HUES48 (cell line): Measurements from ENCODE around the gene THUMPD1.
"Not testable (repeated sequence)": the region's sequence is repeated elsewhere in the genome, so short reads cannot be mapped to it uniquely, and the experiment has no call there.

ENCODE experiments used
- H3K27ac ChIP-seq: one replicate; pipeline ENCODE4 v1.7.0; 2013; ENCODE audit warnings: low read depth, low read length, inconsistent platforms
- H3K27me3 ChIP-seq: 2 replicates; pipeline ENCODE4 v1.6.1; 2013; ENCODE audit warnings: mild to moderate bottlenecking, low read length; ENCODE audit not compliant: control insufficient read depth, insufficient read depth
- H3K36me3 ChIP-seq: 2 replicates; pipeline ENCODE4 v1.6.1; 2013; ENCODE audit warnings: low read length; ENCODE audit not compliant: control insufficient read depth, insufficient read depth
- H3K4me1 ChIP-seq: 2 replicates; pipeline ENCODE4 v1.6.1; 2013; ENCODE audit warnings: mild to moderate bottlenecking, low read length; ENCODE audit not compliant: control insufficient read depth, insufficient read depth
- H3K4me3 ChIP-seq: 2 replicates; pipeline ENCODE4 v1.5.1; 2013; ENCODE audit warnings: mild to moderate bottlenecking, low read depth, low read length
- H3K9ac ChIP-seq: 2 replicates; pipeline ENCODE4 v1.6.1; 2013; ENCODE audit warnings: mild to moderate bottlenecking, low read depth, low read length, moderate library complexity
- H3K9me3 ChIP-seq: 2 replicates; pipeline ENCODE4 v1.6.1; 2013; ENCODE audit warnings: low read length; ENCODE audit not compliant: control insufficient read depth, insufficient read depth

THUMPD1 gene

GRCh38 chr16:20727181-20727580, 14.4 kb downstream of the THUMPD1 start:
- H3K9ac ChIP-seq = no peak overlapping the region
- H3K4me3 ChIP-seq = no peak overlapping the region
- no peaks in the 10 kb centered on the region for H3K9me3 ChIP-seq
- no peaks in the 10 kb centered on the region for H3K27me3 ChIP-seq
- H3K27ac ChIP-seq = no peak overlapping the region
- H3K4me1 ChIP-seq = no peaks in the 10 kb centered on the region
- H3K36me3 ChIP-seq = no peaks in the 10 kb centered on the region

GRCh38 chr16:20726661-20727060, 15.0 kb downstream of the THUMPD1 start:
- H3K4me3 ChIP-seq = no peak overlapping the region
- no peak overlapping the region for H3K27ac ChIP-seq
- no peaks in the 10 kb centered on the region for H3K9me3 ChIP-seq
- H3K4me1 ChIP-seq = no peaks in the 10 kb centered on the region
- H3K27me3 ChIP-seq = no peaks in the 10 kb centered on the region
- H3K36me3 ChIP-seq = no peaks in the 10 kb centered on the region
- no peak overlapping the region for H3K9ac ChIP-seq

GRCh38 chr16:20720251-20720650, 21.4 kb downstream of the THUMPD1 start:
- H3K9ac ChIP-seq = no peak overlapping the region
- H3K27me3 ChIP-seq = no peaks in the 10 kb centered on the region
- no peak overlapping the region for H3K27ac ChIP-seq
- no peaks in the 10 kb centered on the region for H3K36me3 ChIP-seq
- no peaks in the 10 kb centered on the region for H3K4me1 ChIP-seq
- no peaks in the 10 kb centered on the region for H3K9me3 ChIP-seq
- H3K4me3 ChIP-seq = no peak overlapping the region

- not testable (repeated sequence) for H3K36me3 ChIP-seq, H3K9ac ChIP-seq, H3K4me3 ChIP-seq, H3K4me1 ChIP-seq, H3K27me3 ChIP-seq, H3K27ac ChIP-seq, H3K9me3 ChIP-seq
Observed at GRCh38 chr16:20717718-20718117, 23.9 kb downstream of the THUMPD1 start.

- Histone ChIP-seq H3K27me3 (no peaks in the 10 kb centered on the region), H3K4me1 (no peaks in the 10 kb centered on the region), H3K27ac (no peak overlapping the region), H3K4me3 (no peak overlapping the region), H3K36me3 (no peaks in the 10 kb centered on the region), H3K9me3 (no peaks in the 10 kb centered on the region), H3K9ac (no peak overlapping the region)
Observed at GRCh38 chr16:20711277-20711911, 30.2 kb downstream of the THUMPD1 start.

- not testable (repeated sequence) for H3K4me1 ChIP-seq, H3K36me3 ChIP-seq, H3K9ac ChIP-seq, H3K27me3 ChIP-seq, H3K27ac ChIP-seq, H3K4me3 ChIP-seq, H3K9me3 ChIP-seq
Observed at GRCh38 chr16:20708129-20708528, 33.5 kb downstream of the THUMPD1 start.

- H3K27ac ChIP-seq = no peak overlapping the region
- no peaks in the 10 kb centered on the region for H3K4me1 ChIP-seq
- no peak overlapping the region for H3K4me3 ChIP-seq
- H3K36me3 ChIP-seq = no peaks in the 10 kb centered on the region
- H3K9me3 ChIP-seq = no peaks in the 10 kb centered on the region
- no peak overlapping the region for H3K9ac ChIP-seq
- no peaks in the 10 kb centered on the region for H3K27me3 ChIP-seq
Observed at GRCh38 chr16:20707461-20707860, 34.2 kb downstream of the THUMPD1 start.

GRCh38 chr16:20705972-20706371, 35.6 kb downstream of the THUMPD1 start:
- not testable (repeated sequence) for H3K9ac ChIP-seq, H3K4me3 ChIP-seq, H3K9me3 ChIP-seq, H3K36me3 ChIP-seq, H3K27me3 ChIP-seq, H3K27ac ChIP-seq, H3K4me1 ChIP-seq

- H3K27ac ChIP-seq = no peak overlapping the region
- no peak overlapping the region for H3K9ac ChIP-seq
- H3K27me3 ChIP-seq = no peaks in the 10 kb centered on the region
- H3K9me3 ChIP-seq = no peaks in the 10 kb centered on the region
- no peaks in the 10 kb centered on the region for H3K4me1 ChIP-seq
- no peak overlapping the region for H3K4me3 ChIP-seq
- no peaks in the 10 kb centered on the region for H3K36me3 ChIP-seq
Observed at GRCh38 chr16:20704281-20704680, 37.3 kb downstream of the THUMPD1 start.

GRCh38 chr16:20701692-20702091, 39.9 kb downstream of the THUMPD1 start:
- H3K9ac ChIP-seq, H3K9me3 ChIP-seq, H3K4me3 ChIP-seq, H3K4me1 ChIP-seq, H3K27me3 ChIP-seq, H3K36me3 ChIP-seq, H3K27ac ChIP-seq: not testable (repeated sequence)

- no peak overlapping the region for H3K9ac ChIP-seq
- no peaks in the 10 kb centered on the region for H3K27me3 ChIP-seq
- H3K4me1 ChIP-seq = no peaks in the 10 kb centered on the region
- no peak overlapping the region for H3K27ac ChIP-seq
- no peaks in the 10 kb centered on the region for H3K9me3 ChIP-seq
- no peak overlapping the region for H3K4me3 ChIP-seq
- no peaks in the 10 kb centered on the region for H3K36me3 ChIP-seq
Observed at GRCh38 chr16:20696618-20697017, 45.0 kb downstream of the THUMPD1 start.

GRCh38 chr16:20695024-20695423, 46.6 kb downstream of the THUMPD1 start:
- no peaks in the 10 kb centered on the region for H3K27me3 ChIP-seq
- no peaks in the 10 kb centered on the region for H3K9me3 ChIP-seq
- no peaks in the 10 kb centered on the region for H3K36me3 ChIP-seq
- H3K27ac ChIP-seq = no peak overlapping the region
- no peak overlapping the region for H3K9ac ChIP-seq
- H3K4me1 ChIP-seq = no peaks in the 10 kb centered on the region
- no peak overlapping the region for H3K4me3 ChIP-seq
